HepG2 (cell line): ENCODE measurements around the gene MARCHF9. TPM values are rescaled to one million over a fixed set of nuclear protein-coding genes. Genes with fewer than 3 reads are reported as not detected.

Experiments
- ARID4A ChIP-seq: sonication (generic); formaldehyde crosslinking; IDR thresholded peaks from 2 replicates; pipeline ENCODE4 v1.5.0; 2020; ENCODE audit warnings: mild to moderate bottlenecking, missing genetic modification reagents, borderline replicate concordance
- BRF2 ChIP-seq: sonication (generic); formaldehyde crosslinking; IDR thresholded peaks from 2 replicates; pipeline ENCODE4 v1.8.1; 2022; ENCODE audit warnings: mild to moderate bottlenecking, missing genetic modification reagents
- HMGXB4 ChIP-seq, 2 experiments: sonication (generic) in 1 of 2; formaldehyde crosslinking in 1 of 2; IDR thresholded peaks; 2 replicates each; pipeline versions ENCODE4 v1.4.0 to v1.6.1; 2018 to 2020; ENCODE audit warnings: missing genetic modification reagents in 2 of 2, borderline replicate concordance in 1 of 2, low read depth in 1 of 2, mild to moderate bottlenecking in 1 of 2, missing biosample characterization in 1 of 2
- MYC ChIP-seq: sonication (generic); formaldehyde crosslinking; IDR thresholded peaks from 2 replicates; pipeline ENCODE4 v1.9.0; 2021; ENCODE audit warnings: missing genetic modification reagents, borderline replicate concordance
- NR2F6 ChIP-seq, 2 experiments: IDR thresholded peaks; 2 replicates each; pipeline ENCODE4 v1.6.1; 2016; ENCODE audit warnings: antibody characterized with exemption in 1 of 2, mild to moderate bottlenecking in 1 of 2
- UBTF ChIP-seq: sonication (generic); formaldehyde crosslinking; IDR thresholded peaks from 2 replicates; pipeline ENCODE4 v1.4.0; 2020; ENCODE audit warnings: mild to moderate bottlenecking, missing genetic modification reagents
- polyA plus RNA-seq, 8 experiments: library from polyadenylated mRNA; depleted of rRNA in 3 of 8; stranded (reverse) in 7 of 8; unstranded in 1 of 8; fragments of >200 nt; fragmentation: Illumina TruSeq in 4 of 8; extraction: Trizol in 4 of 8; gene quantifications; 2 replicates each; pipeline versions ENCODE4 v1.2.1 to v1.2.3, GENCODE V29; 2011 to 2016; ENCODE audit warnings: low read depth in 4 of 8, missing spikeins in 1 of 8, mixed read lengths in 1 of 8; ENCODE audit not compliant: insufficient read depth in 1 of 8
- total RNA-seq, 5 experiments: library from RNA; depleted of rRNA; stranded (reverse); fragments of >200 nt; fragmentation: Illumina TruSeq; extraction: Trizol; gene quantifications; 2 replicates each; pipeline ENCODE4 v1.2.3, GENCODE V29; 2016; ENCODE audit warnings: low read depth in 1 of 5

MARCHF9 gene
- total and polyA plus RNA-seq, 2 of the 13 experiments (the other 11 are each of a cell fraction or from before 2014, with no cell fraction given): 5.7 to 9.6 TPM

- TF ChIP-seq HMGXB4 (CRISPR knock-in tag; IDR thresholded peaks at IDR 0.05; ENCODE audit: borderline replicate concordance in 1 of 2, low read depth in 1 of 2) (0 out of 4 replicates have a peak, but pooled peaks of 1 of the 2 experiments have one; percentile 22), BRF2 (CRISPR knock-in tag) (no peak), MYC (CRISPR knock-in tag) (peak; percentile 27; the same call in 1 of the 2 replicates), UBTF (CRISPR knock-in tag) (peak; percentile 27; the same call in 1 of the 2 replicates), NR2F6 (IDR thresholded peaks at IDR 0.05) (no peak), NR2F6 (CRISPR knock-in tag; IDR thresholded peaks at IDR 0.05) (peak; percentile 46; the same call in 1 of the 2 replicates), ARID4A (CRISPR knock-in tag) (0 out of 2 replicates have a peak, but pooled peaks have one; percentile 32)
- TF ChIP-seq, all 625 proteins: peak for 17
These were observed 17.1 kb upstream of the MARCHF9 start (continued) for GRCh38 chr12:57737467-57738460.
